H9 (cell line): ENCODE measurements around the gene SEC14L5. TPM values are rescaled to one million over a fixed set of nuclear protein-coding genes. Genes with fewer than 3 reads are reported as not detected.

Experiments used
- DNase-seq: peaks from one replicate; pipeline ENCODE4 v3.0.0-alpha.2; 2017
- H2AFZ ChIP-seq: one replicate; pipeline ENCODE4 v1.6.1; 2013; ENCODE audit warnings: mild to moderate bottlenecking, low read length, control low read depth, moderate library complexity
- H2AK5ac ChIP-seq: 2 replicates; pipeline ENCODE4 v1.6.1; 2013; ENCODE audit warnings: low read length, control low read depth, mixed read lengths; ENCODE audit not compliant: insufficient read length
- H2BK120ac ChIP-seq: one replicate; pipeline ENCODE4 v1.6.1; 2013; ENCODE audit warnings: low read depth, mild to moderate bottlenecking, low read length, control low read depth, inconsistent platforms; ENCODE audit not compliant: poor library complexity, severe bottlenecking
- H2BK12ac ChIP-seq: 2 replicates; pipeline ENCODE4 v1.6.1; 2013; ENCODE audit warnings: low read length, control low read depth, mixed read lengths, low read depth; ENCODE audit not compliant: insufficient read length
- H2BK15ac ChIP-seq: 2 replicates; pipeline ENCODE4 v1.6.1; 2013; ENCODE audit warnings: low read depth, low read length, control low read depth
- H2BK20ac ChIP-seq: one replicate; pipeline ENCODE4 v1.6.1; 2013; ENCODE audit warnings: low read depth, mild to moderate bottlenecking, low read length, control low read depth, inconsistent platforms; ENCODE audit not compliant: poor library complexity, severe bottlenecking
- H2BK5ac ChIP-seq: 2 replicates; pipeline ENCODE4 v1.6.1; 2013; ENCODE audit warnings: low read length, control low read depth, mixed read lengths; ENCODE audit not compliant: insufficient read length
- H3K14ac ChIP-seq: 2 replicates; pipeline ENCODE4 v1.6.1; 2013; ENCODE audit warnings: low read length, control low read depth; ENCODE audit not compliant: insufficient read depth
- H3K18ac ChIP-seq: 2 replicates; pipeline ENCODE4 v1.6.1; 2013; ENCODE audit warnings: low read depth, mild to moderate bottlenecking, mixed read lengths, low read length, control low read depth; ENCODE audit not compliant: insufficient read length
- H3K23ac ChIP-seq: 2 replicates; pipeline ENCODE4 v1.6.1; 2013; ENCODE audit warnings: low read length, control low read depth, mixed read lengths, low read depth; ENCODE audit not compliant: insufficient read length
- H3K23me2 ChIP-seq: 2 replicates; pipeline ENCODE4 v1.6.1; 2013; ENCODE audit warnings: low read depth, mild to moderate bottlenecking, mixed read lengths, low read length, control low read depth; ENCODE audit not compliant: insufficient read length, poor library complexity, severe bottlenecking
- H3K27ac ChIP-seq: 2 replicates; pipeline ENCODE4 v1.5.1; 2013; ENCODE audit warnings: low read length, control low read depth, mixed read lengths, low read depth; ENCODE audit not compliant: insufficient read length
- H3K27me3 ChIP-seq: 2 replicates; pipeline ENCODE4 v1.6.1; 2013; ENCODE audit warnings: low read length, control low read depth, inconsistent platforms; ENCODE audit not compliant: insufficient read depth
- H3K4ac ChIP-seq: 2 replicates; pipeline ENCODE4 v1.6.1; 2013; ENCODE audit warnings: low read depth, mild to moderate bottlenecking, control low read depth, inconsistent platforms, low read length, moderate library complexity
- H3K4me1 ChIP-seq: 2 replicates; pipeline ENCODE4 v1.6.1; 2013; ENCODE audit warnings: low read length, control low read depth, inconsistent platforms; ENCODE audit not compliant: insufficient read depth
- H3K4me2 ChIP-seq: 2 replicates; pipeline ENCODE4 v1.6.1; 2013; ENCODE audit warnings: low read length, control low read depth, mixed read lengths; ENCODE audit not compliant: insufficient read length, insufficient read depth
- H3K56ac ChIP-seq: 2 replicates; pipeline ENCODE4 v1.6.1; 2013; ENCODE audit warnings: low read depth, mild to moderate bottlenecking, mixed read lengths, low read length, control low read depth; ENCODE audit not compliant: insufficient read length
- H3K79me1 ChIP-seq: 2 replicates; pipeline ENCODE4 v1.6.1; 2013; ENCODE audit warnings: low read depth, mild to moderate bottlenecking, moderate library complexity, low read length, control low read depth, inconsistent platforms; ENCODE audit not compliant: insufficient read depth, poor library complexity, severe bottlenecking
- H3K79me2 ChIP-seq: 2 replicates; pipeline ENCODE4 v1.6.1; 2013; ENCODE audit warnings: low read length, control low read depth, inconsistent platforms; ENCODE audit not compliant: insufficient read depth
- H3K9ac ChIP-seq: 2 replicates; pipeline ENCODE4 v1.6.1; 2013; ENCODE audit warnings: low read length, control low read depth, mixed read lengths; ENCODE audit not compliant: insufficient read length; ENCODE audit errors: extremely low read depth
- H3K9me3 ChIP-seq: one replicate; pipeline ENCODE4 v1.6.1; 2013; ENCODE audit warnings: low read depth, low read length, inconsistent platforms; ENCODE audit not compliant: control insufficient read depth
- H3T11ph ChIP-seq: one replicate; pipeline ENCODE4 v1.6.1; 2013; ENCODE audit warnings: mild to moderate bottlenecking, low read length, control low read depth, inconsistent platforms
- H4K20me1 ChIP-seq: one replicate; pipeline ENCODE4 v1.6.1; 2013; ENCODE audit not compliant: control insufficient read depth, insufficient read length, insufficient read depth
- H4K5ac ChIP-seq: 2 replicates; pipeline ENCODE4 v1.6.1; 2013; ENCODE audit warnings: low read depth, mild to moderate bottlenecking, mixed read lengths, low read length, control low read depth; ENCODE audit not compliant: insufficient read length
- H4K8ac ChIP-seq: replicated peaks from 2 replicates; pipeline ENCODE4 v1.6.1; 2013; ENCODE audit warnings: low read length, control low read depth, mixed read lengths, low read depth; ENCODE audit not compliant: insufficient read length
- H4K91ac ChIP-seq: 2 replicates; pipeline ENCODE4 v1.6.1; 2013; ENCODE audit warnings: low read depth, mild to moderate bottlenecking, moderate library complexity, mixed read lengths, low read length, control low read depth; ENCODE audit not compliant: insufficient read length
- H3K27ac Mint-ChIP-seq, 3 experiments: 2 replicates in 2 of 3; 3 replicates in 1 of 3; pipeline ENCODE4 v1.8.0; 2020 to 2021; ENCODE audit warnings: mixed read lengths in 3 of 3, mild to moderate bottlenecking in 1 of 3, moderate library complexity in 1 of 3
- H3K27me3 Mint-ChIP-seq: 2 replicates; pipeline ENCODE4 v1.8.0; 2021; ENCODE audit warnings: low read depth, mild to moderate bottlenecking, moderate library complexity, mixed read lengths
- H3K36me3 Mint-ChIP-seq, 3 experiments: 2 replicates in 2 of 3; 3 replicates in 1 of 3; pipeline ENCODE4 v1.8.0; 2020 to 2021; ENCODE audit warnings: low read depth in 3 of 3, mixed read lengths in 3 of 3; ENCODE audit not compliant: insufficient read depth in 1 of 3
- H3K4me1 Mint-ChIP-seq, 2 experiments: 2 replicates each; pipeline ENCODE4 v1.8.0; 2020; ENCODE audit warnings: mixed read lengths in 2 of 2
- H3K4me3 Mint-ChIP-seq, 2 experiments: 2 replicates in 1 of 2; 3 replicates in 1 of 2; pipeline ENCODE4 v1.8.0; 2020 to 2021; ENCODE audit warnings: mild to moderate bottlenecking in 2 of 2, mixed read lengths in 2 of 2, moderate library complexity in 1 of 2
- H3K9me3 Mint-ChIP-seq, 2 experiments: 2 replicates in 1 of 2; 3 replicates in 1 of 2; pipeline ENCODE4 v1.8.0; 2020; ENCODE audit warnings: mild to moderate bottlenecking in 2 of 2, mixed read lengths in 2 of 2, moderate library complexity in 1 of 2
- CTCF ChIP-seq: fragments of 200-600 bp; sonication (generic); conservative IDR thresholded peaks from 3 replicates; pipeline ENCODE4 v1.8.0; 2021; ENCODE audit warnings: antibody characterized with exemption, mild to moderate bottlenecking
- WGBS: extraction: QIAGEN DNeasy Blood & Tissue Kit; methylation state at CpG from one replicate; pipeline ENCODE4 v1.1.7; 2013; ENCODE audit warnings: missing lambda C conversion rate, low lambda C conversion rate, mixed read lengths; ENCODE audit not compliant: insufficient read length; ENCODE audit errors: extremely low coverage; 5-methylcytosine and 5-hydroxymethylcytosine counted together
- total RNA-seq: library from RNA; stranded (reverse); gene quantifications from 2 replicates; pipeline ENCODE4 v1.2.1, GENCODE V29; 2021

SEC14L5 gene
- total RNA-seq, 1 experiment from 2014 or later, result 4.1 TPM

GRCh38 chr16:4987580-4988374 lies 29.6 kb downstream of the SEC14L5 start:
- H4K5ac ChIP-seq, result no peak overlapping the region
- no peak overlapping the region for H3K27ac ChIP-seq
- H2BK120ac ChIP-seq, result no peak overlapping the region
- no peak overlapping the region for H3K23ac ChIP-seq
- no peak overlapping the region for H3K9ac ChIP-seq
- H3K27me3 Mint-ChIP-seq, result peaks cover 45% of the 10 kb centered on the region
- H4K20me1 ChIP-seq, result no peaks in the 10 kb centered on the region
- DNase-seq, result peak; percentile 69
- no peaks in the 10 kb centered on the region for H3K9me3 ChIP-seq
- peaks cover 2% of the 10 kb centered on the region; the same call in 1 of the 2 replicates for H3K27me3 ChIP-seq
- peak overlapping the region; percentile 52 to 72 for H3K4me3 Mint-ChIP-seq
- H3K4me2 ChIP-seq, result peak overlapping the region; percentile 38
- no peak overlapping the region for H2AFZ ChIP-seq
- H3K4me1 Mint-ChIP-seq, result peaks cover 0 to 4% of the 10 kb centered on the region in 2 experiments; a peak in 1 of 4 replicates
- no peak overlapping the region for H2BK12ac ChIP-seq
- no peaks in the 10 kb centered on the region; a peak in 2 of 5 replicates for H3K9me3 Mint-ChIP-seq
- WGBS, result no CpG with 5 or more reads among the region's 60 CpGs
- no peak overlapping the region for H4K8ac ChIP-seq
- no peak overlapping the region for H2BK20ac ChIP-seq
- no peaks in the 10 kb centered on the region for H3K79me1 ChIP-seq
- H3K27ac Mint-ChIP-seq, result no peak overlapping the region
- H3K18ac ChIP-seq, result no peak overlapping the region
- no peaks in the 10 kb centered on the region for H3K4me1 ChIP-seq
- no peak overlapping the region for H3K56ac ChIP-seq
- H3K36me3 Mint-ChIP-seq, result peaks cover 0 to 3% (median 2%) of the 10 kb centered on the region in 3 experiments; a peak in 4 of 7 replicates
- TF ChIP-seq CTCF, result no peak
- H3T11ph ChIP-seq, result no peak overlapping the region
- H2BK15ac ChIP-seq, result no peak overlapping the region
- no peak overlapping the region for H3K4ac ChIP-seq
- no peak overlapping the region for H2BK5ac ChIP-seq
- H4K91ac ChIP-seq, result no peak overlapping the region
- H3K23me2 ChIP-seq, result peaks cover 5% of the 10 kb centered on the region
- no peaks in the 10 kb centered on the region for H3K79me2 ChIP-seq
- no peak overlapping the region for H3K14ac ChIP-seq
- no peak overlapping the region for H2AK5ac ChIP-seq
